ENCODE data around the gene TMEM9B.

GRCh38 chr11:8926236-8926635 is 38.0 kb downstream of the TMEM9B start:
- no peak for TF ChIP-seq CTCF (conservative IDR thresholded peaks at IDR 0.05 in 1 of 2, IDR thresholded peaks at IDR 0.05 in 1 of 2; ENCODE audit: low read depth in 1 of 2, low read length in 2 of 2)
- no peak for TF ChIP-seq EZH2 (IDR thresholded peaks at IDR 0.05; ENCODE audit: low read length, missing control alignments)

Data from fibroblast of lung (primary cell).